Mammary epithelial cell (primary cell): ENCODE measurements around the gene CPNE9.

ENCODE experiments used
- EZH2 ChIP-seq: IDR thresholded peaks from 2 replicates; pipeline ENCODE4 v1.6.1; 2012; ENCODE audit warnings: low read length, inconsistent platforms, borderline replicate concordance
- TF ChIP-seq, protein P1 (sequence below), 2 donors: IDR thresholded peaks in 1 of 2; conservative IDR thresholded peaks in 1 of 2; 2 replicates each; pipeline ENCODE4 v1.5.1; 2011 to 2012; ENCODE audit warnings: inconsistent platforms in 2 of 2, low read length in 2 of 2, mild to moderate bottlenecking in 2 of 2, control low read depth in 1 of 2, low read depth in 1 of 2; ENCODE audit not compliant: insufficient read depth in 1 of 2; ENCODE audit errors: extremely low read depth in 1 of 2

DNA sequence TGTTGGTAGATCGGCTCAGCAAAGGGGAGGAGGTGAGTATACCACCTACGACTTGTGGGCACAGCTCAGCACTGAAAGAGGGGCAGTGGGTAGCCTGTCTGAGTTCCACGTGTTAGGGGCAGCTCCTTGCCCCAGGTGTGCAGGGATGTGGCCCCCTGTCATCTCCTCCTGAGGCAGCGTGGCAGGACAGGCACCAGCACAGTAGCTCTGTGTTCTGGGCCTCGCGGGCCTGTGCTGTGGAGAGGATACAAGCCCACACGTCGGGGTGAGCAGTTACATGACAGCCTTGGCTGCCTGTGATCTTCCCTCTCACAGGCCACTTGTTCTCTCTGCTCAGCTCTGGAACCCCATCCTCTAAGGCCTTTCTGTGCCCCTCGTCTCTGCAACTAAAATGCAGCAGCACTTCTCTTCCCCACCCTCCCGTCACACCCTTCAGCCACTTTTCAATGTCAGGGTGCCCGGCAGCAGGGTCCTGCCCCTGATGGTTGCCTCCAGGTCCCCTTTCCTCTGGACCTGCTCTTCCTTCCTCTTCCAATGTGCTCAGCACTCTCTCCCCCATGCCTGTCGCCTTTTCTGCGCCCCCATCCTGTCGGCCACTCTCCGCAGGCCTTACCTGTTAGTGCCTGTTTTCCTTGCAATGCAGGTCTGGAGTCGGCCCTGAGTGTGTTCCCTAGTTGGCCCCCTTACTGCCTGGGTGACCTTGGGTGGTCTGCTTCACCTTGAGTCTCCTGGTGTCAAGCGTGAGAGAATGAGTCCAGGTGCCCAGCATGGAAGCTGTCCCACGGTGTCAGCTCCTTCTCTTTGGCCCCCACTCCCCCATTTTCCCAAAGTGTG is 18.2 kb upstream of the CPNE9 start:
- TF ChIP-seq, protein P1, sequence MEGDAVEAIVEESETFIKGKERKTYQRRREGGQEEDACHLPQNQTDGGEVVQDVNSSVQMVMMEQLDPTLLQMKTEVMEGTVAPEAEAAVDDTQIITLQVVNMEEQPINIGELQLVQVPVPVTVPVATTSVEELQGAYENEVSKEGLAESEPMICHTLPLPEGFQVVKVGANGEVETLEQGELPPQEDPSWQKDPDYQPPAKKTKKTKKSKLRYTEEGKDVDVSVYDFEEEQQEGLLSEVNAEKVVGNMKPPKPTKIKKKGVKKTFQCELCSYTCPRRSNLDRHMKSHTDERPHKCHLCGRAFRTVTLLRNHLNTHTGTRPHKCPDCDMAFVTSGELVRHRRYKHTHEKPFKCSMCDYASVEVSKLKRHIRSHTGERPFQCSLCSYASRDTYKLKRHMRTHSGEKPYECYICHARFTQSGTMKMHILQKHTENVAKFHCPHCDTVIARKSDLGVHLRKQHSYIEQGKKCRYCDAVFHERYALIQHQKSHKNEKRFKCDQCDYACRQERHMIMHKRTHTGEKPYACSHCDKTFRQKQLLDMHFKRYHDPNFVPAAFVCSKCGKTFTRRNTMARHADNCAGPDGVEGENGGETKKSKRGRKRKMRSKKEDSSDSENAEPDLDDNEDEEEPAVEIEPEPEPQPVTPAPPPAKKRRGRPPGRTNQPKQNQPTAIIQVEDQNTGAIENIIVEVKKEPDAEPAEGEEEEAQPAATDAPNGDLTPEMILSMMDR (conservative IDR thresholded peaks at IDR 0.05 in 1 of 2, IDR thresholded peaks at IDR 0.05 in 1 of 2; ENCODE audit: extremely low read depth in 1 of 2, insufficient read depth in 1 of 2, low read depth in 1 of 2, low read length in 2 of 2): no peak
- TF ChIP-seq EZH2: no peak
